ENCODE measurements around the gene PLXDC2. TPM values are rescaled to one million over a fixed set of nuclear protein-coding genes. Genes with fewer than 3 reads are reported as not detected.

PLXDC2 gene
- total RNA-seq, 2 donors from 2014 or later = not detected

- no peak for DNase-seq (ENCODE audit: low spot score in 2 of 2)
- H3K36me3 Mint-ChIP-seq = no peaks in the 10 kb centered on the region
- no peak for ATAC-seq
- peaks cover 0 to 4% of the 10 kb centered on the region in 2 donors for H3K9me3 Mint-ChIP-seq
- H3K27ac Mint-ChIP-seq = no peak overlapping the region
Measured at GRCh38 chr10:20234579-20234978, 418.3 kb downstream of the PLXDC2 start.

GRCh38 chr10:20237091-20237570, 420.9 kb downstream of the PLXDC2 start:
- DNase-seq (ENCODE audit: low spot score in 2 of 2) (no peak), ATAC-seq (no peak)
- H3K9me3 Mint-ChIP-seq = peaks cover 0 to 9% of the 10 kb centered on the region in 2 donors
- no peak overlapping the region for H3K27ac Mint-ChIP-seq
- no peaks in the 10 kb centered on the region for H3K36me3 Mint-ChIP-seq

- Mint-ChIP-seq H3K9me3 (peaks cover 0 to 6% of the 10 kb centered on the region in 2 donors), H3K27ac (no peak overlapping the region), H3K36me3 (no peaks in the 10 kb centered on the region)
- DNase-seq (ENCODE audit: low spot score in 2 of 2) (no peak), ATAC-seq (no peak)
Measured at GRCh38 chr10:20237586-20237985, 421.4 kb downstream of the PLXDC2 start.

- DNase-seq (ENCODE audit: low spot score in 2 of 2) (no peak), ATAC-seq (no peak)
- Mint-ChIP-seq H3K36me3 (no peaks in the 10 kb centered on the region), H3K9me3 (peaks cover 4 to 5% of the 10 kb centered on the region in 2 donors), H3K27ac (no peak overlapping the region)
Measured at GRCh38 chr10:20240643-20241042, 424.4 kb downstream of the PLXDC2 start.

GRCh38 chr10:20247454-20247853, 431.2 kb downstream of the PLXDC2 start:
- no peak for DNase-seq (ENCODE audit: low spot score in 2 of 2)

GRCh38 chr10:20247891-20248708, 431.9 kb downstream of the PLXDC2 start:
- ATAC-seq (no peak), DNase-seq (ENCODE audit: low spot score in 2 of 2) (no peak)
- Mint-ChIP-seq H3K9me3 (peaks cover 2 to 8% of the 10 kb centered on the region in 2 donors), H3K27ac (no peak overlapping the region), H3K36me3 (no peaks in the 10 kb centered on the region)

More at GRCh38 chr10:20247454-20247853, 431.2 kb downstream of the PLXDC2 start:
- no peak for ATAC-seq
- no peak overlapping the region for H3K27ac Mint-ChIP-seq
- H3K9me3 Mint-ChIP-seq = peaks cover 2 to 8% of the 10 kb centered on the region in 2 donors
- no peaks in the 10 kb centered on the region for H3K36me3 Mint-ChIP-seq

- DNase-seq (ENCODE audit: low spot score in 2 of 2) = no peak
- no peak for ATAC-seq
- Mint-ChIP-seq H3K9me3 (peaks cover 2 to 4% of the 10 kb centered on the region in 2 donors), H3K27ac (no peak overlapping the region), H3K36me3 (no peaks in the 10 kb centered on the region)
Measured at GRCh38 chr10:20254078-20254477, 437.8 kb downstream of the PLXDC2 start.

- Mint-ChIP-seq H3K27ac (no peak overlapping the region), H3K36me3 (no peaks in the 10 kb centered on the region), H3K9me3 (peaks cover 2 to 4% of the 10 kb centered on the region in 2 donors)
- DNase-seq (ENCODE audit: low spot score in 2 of 2) (no peak), ATAC-seq (no peak)
Measured at GRCh38 chr10:20254497-20254896, 438.3 kb downstream of the PLXDC2 start.

- no peak for ATAC-seq
- no peak for DNase-seq (ENCODE audit: low spot score in 2 of 2)
- Mint-ChIP-seq H3K36me3 (no peaks in the 10 kb centered on the region), H3K27ac (no peak overlapping the region), H3K9me3 (peaks cover 8 to 10% of the 10 kb centered on the region in 2 donors)
Measured at GRCh38 chr10:20256969-20257368, 440.7 kb downstream of the PLXDC2 start.

- peaks cover 8 to 10% of the 10 kb centered on the region in 2 donors for H3K9me3 Mint-ChIP-seq
- H3K27ac Mint-ChIP-seq = no peak overlapping the region
- ATAC-seq = no peak
- no peak for DNase-seq (ENCODE audit: low spot score in 2 of 2)
- no peaks in the 10 kb centered on the region for H3K36me3 Mint-ChIP-seq
Measured at GRCh38 chr10:20257422-20257821, 441.2 kb downstream of the PLXDC2 start.

- Mint-ChIP-seq H3K27ac (no peak overlapping the region), H3K9me3 (peaks cover 18 to 25% of the 10 kb centered on the region in 2 donors), H3K36me3 (peaks cover 0 to 8% of the 10 kb centered on the region in 2 donors)
- DNase-seq (ENCODE audit: low spot score in 2 of 2) = no peak
- no peak for ATAC-seq
Measured at GRCh38 chr10:20265146-20265545, 448.9 kb downstream of the PLXDC2 start.

- H3K27ac Mint-ChIP-seq = no peak overlapping the region
- peaks cover 0 to 5% of the 10 kb centered on the region in 2 donors for H3K36me3 Mint-ChIP-seq
- H3K9me3 Mint-ChIP-seq = peaks cover 6 to 25% of the 10 kb centered on the region in 2 donors
- ATAC-seq = no peak
- no peak for DNase-seq (ENCODE audit: low spot score in 2 of 2)
Measured at GRCh38 chr10:20267734-20268133, 451.5 kb downstream of the PLXDC2 start.

- Mint-ChIP-seq H3K9me3 (peaks cover 5 to 14% of the 10 kb centered on the region in 2 donors), H3K27ac (no peak overlapping the region), H3K36me3 (no peaks in the 10 kb centered on the region)
- ATAC-seq = no peak
- DNase-seq (ENCODE audit: low spot score in 2 of 2) = no peak
Measured at GRCh38 chr10:20271490-20271889, 455.3 kb downstream of the PLXDC2 start.

- DNase-seq (ENCODE audit: low spot score in 2 of 2) (no peak), ATAC-seq (no peak)
- Mint-ChIP-seq H3K27ac (no peak overlapping the region), H3K9me3 (peaks cover 5 to 17% of the 10 kb centered on the region in 2 donors), H3K36me3 (no peaks in the 10 kb centered on the region)
Measured at GRCh38 chr10:20272608-20273007, 456.4 kb downstream of the PLXDC2 start.

- ATAC-seq (no peak), DNase-seq (ENCODE audit: low spot score in 2 of 2) (no peak)
- Mint-ChIP-seq H3K36me3 (no peaks in the 10 kb centered on the region), H3K27ac (no peak overlapping the region), H3K9me3 (peaks cover 8 to 21% of the 10 kb centered on the region in 2 donors)
Measured at GRCh38 chr10:20274571-20274970, 458.3 kb downstream of the PLXDC2 start.

- H3K36me3 Mint-ChIP-seq = no peaks in the 10 kb centered on the region
- ATAC-seq = no peak
- no peak for DNase-seq (ENCODE audit: low spot score in 2 of 2)
Measured at GRCh38 chr10:20276127-20276979, 460.1 kb downstream of the PLXDC2 start.

GRCh38 chr10:20277820-20278219, 461.6 kb downstream of the PLXDC2 start:
- no peak for ATAC-seq
- H3K27ac Mint-ChIP-seq = no peak overlapping the region
- peaks cover 10% of the 10 kb centered on the region in 2 donors for H3K9me3 Mint-ChIP-seq
- H3K36me3 Mint-ChIP-seq = no peaks in the 10 kb centered on the region
- DNase-seq (ENCODE audit: low spot score in 2 of 2) = no peak

More at GRCh38 chr10:20276127-20276979, 460.1 kb downstream of the PLXDC2 start:
- Mint-ChIP-seq H3K9me3 (peaks cover 10 to 13% of the 10 kb centered on the region in 2 donors), H3K27ac (no peak overlapping the region)
